HCT116 (cell line): ENCODE measurements around the gene ENTR1. TPM values are rescaled to one million over a fixed set of nuclear protein-coding genes. Genes with fewer than 3 reads are reported as not detected.

Source experiments
- ATAC-seq: fragments of 200-7000 bp; cut with Tn5 transposase; 2 replicates; pipeline ENCODE4 v1.9.1; 2020; ENCODE audit warnings: mild to moderate bottlenecking, moderate library complexity
- BruUV-seq: library from RNA; stranded (reverse); fragments of 400-500 nt; replicated peaks from 2 replicates; lab custom pipeline; 2021; lab: Mats Ljungman, UMichigan
- CTCF ChIA-PET: fragments of 300-600 bp; sonication (Branson Sonifier 250); formaldehyde crosslinking; loops from one replicate; lab custom pipeline; 2021; ENCODE audit warnings: antibody characterized with exemption; lab: Charles Lee
- POLR2A ChIA-PET: fragments of 300-600, 350-600 bp; sonication (Branson Sonifier 250); formaldehyde crosslinking; loops from one replicate; lab custom pipeline; 2021; ENCODE audit warnings: antibody characterized with exemption; lab: Charles Lee
- RAD21 ChIA-PET, 2 experiments: fragments of 300-600 bp; sonication (Branson Sonifier 250); formaldehyde crosslinking; loops; one replicate each; lab custom pipeline; 2023; ENCODE audit warnings: low total read pairs in 2 of 2; ENCODE audit not compliant: uncharacterized antibody in 2 of 2, unreplicated experiment in 2 of 2, low non-redundant PET in 1 of 2; lab: Charles Lee
- DNase-seq: peaks from one replicate; pipeline ENCODE4 v3.0.0-alpha.2; 2010; ENCODE audit warnings: low read depth, low spot score
- H2AFZ ChIP-seq: fragments of 200-600 bp; shearing (Covaris generic), sonication (generic); 2 replicates; pipeline ENCODE4 v1.6.1; 2017; ENCODE audit warnings: low read depth, mixed run types, mixed read lengths, antibody characterized with exemption, low read length; ENCODE audit not compliant: poor library complexity, severe bottlenecking
- H3K27ac ChIP-seq: 2 replicates; pipeline ENCODE4 v1.5.1; 2012; ENCODE audit warnings: low read depth, low read length
- H3K27me3 ChIP-seq: fragments of 200-600 bp; sonication (generic); 2 replicates; pipeline ENCODE4 v1.6.1; 2016; ENCODE audit warnings: mixed run types, low read length, mixed read lengths; ENCODE audit not compliant: insufficient read depth
- H3K36me3 ChIP-seq, 2 experiments: fragments of 200-500 bp in 1 of 2; fragments of 200-600 bp in 1 of 2; sonication (Bioruptor generic) in 1 of 2; sonication (generic) in 1 of 2; 2 replicates each; pipeline versions ENCODE4 v1.5.1 to v1.6.1; 2014 to 2016; ENCODE audit warnings: low read length in 2 of 2, inconsistent platforms in 1 of 2, mixed read lengths in 1 of 2, mixed run types in 1 of 2; ENCODE audit not compliant: insufficient read depth in 2 of 2, control insufficient read depth in 1 of 2
- H3K4me1 ChIP-seq, 2 experiments: fragments of 200-600 bp in 1 of 2; sonication (generic) in 1 of 2; 2 replicates each; pipeline versions ENCODE4 v1.5.1 to v1.6.1; 2012 to 2017; ENCODE audit warnings: low read length in 2 of 2, inconsistent platforms in 1 of 2, mild to moderate bottlenecking in 1 of 2, mixed read lengths in 1 of 2, mixed run types in 1 of 2, moderate library complexity in 1 of 2; ENCODE audit not compliant: insufficient read depth in 2 of 2, control insufficient read depth in 1 of 2
- H3K4me2 ChIP-seq: fragments of 200-600 bp; sonication (generic); 2 replicates; pipeline ENCODE4 v1.6.1; 2017; ENCODE audit warnings: mixed run types, low read length, mixed read lengths
- H3K4me3 ChIP-seq, 2 experiments: fragments of 200-600 bp in 1 of 2; sonication (generic) in 1 of 2; replicated peaks in 1 of 2; 2 replicates each; pipeline ENCODE4 v1.5.1; 2011 to 2016; ENCODE audit warnings: low read length in 2 of 2, control low read depth in 1 of 2, low read depth in 1 of 2, mild to moderate bottlenecking in 1 of 2, mixed read lengths in 1 of 2, mixed run types in 1 of 2
- H3K79me2 ChIP-seq: fragments of 200-600 bp; sonication (generic); 2 replicates; pipeline ENCODE4 v1.6.1; 2017; ENCODE audit warnings: mild to moderate bottlenecking, mixed run types, low read length, moderate library complexity, mixed read lengths; ENCODE audit not compliant: insufficient read depth
- H3K9ac ChIP-seq: fragments of 200-600 bp; sonication (generic); 2 replicates; pipeline ENCODE4 v1.6.1; 2016; ENCODE audit warnings: low read length, mixed read lengths
- H3K9me2 ChIP-seq: fragments of 200-600 bp; sonication (generic), shearing (Covaris generic); 2 replicates; pipeline ENCODE4 v1.6.1; 2017; ENCODE audit warnings: mixed run types, mild to moderate bottlenecking, moderate library complexity; ENCODE audit not compliant: insufficient read depth
- H3K9me3 ChIP-seq, 2 experiments: fragments of 200-500 bp in 1 of 2; fragments of 200-600 bp in 1 of 2; sonication (Bioruptor generic) in 1 of 2; sonication (generic) in 1 of 2; 2 replicates each; pipeline ENCODE4 v1.6.1; 2014 to 2017; ENCODE audit warnings: low read length in 2 of 2, mixed read lengths in 2 of 2, inconsistent platforms in 1 of 2, low read depth in 1 of 2, mild to moderate bottlenecking in 1 of 2, mixed run types in 1 of 2, moderate library complexity in 1 of 2; ENCODE audit not compliant: control insufficient read depth in 1 of 2, insufficient read depth in 1 of 2
- H4K20me1 ChIP-seq: fragments of 200-600 bp; sonication (generic), shearing (Covaris generic); 2 replicates; pipeline ENCODE4 v1.6.1; 2017; ENCODE audit warnings: mixed run types, mild to moderate bottlenecking, moderate library complexity; ENCODE audit not compliant: insufficient read depth
- CBX3 ChIP-seq: IDR thresholded peaks from 2 replicates; pipeline ENCODE4 v1.6.1; 2012; ENCODE audit warnings: low read depth
- CEBPB ChIP-seq: IDR thresholded peaks from 2 replicates; pipeline ENCODE4 v1.6.1; 2012; ENCODE audit warnings: low read depth
- EGR1 ChIP-seq: IDR thresholded peaks from 2 replicates; pipeline ENCODE4 v1.6.1; 2012; ENCODE audit warnings: low read depth
- ELF1 ChIP-seq: IDR thresholded peaks from 2 replicates; pipeline ENCODE4 v1.6.1; 2012; ENCODE audit warnings: low read depth, borderline replicate concordance
- EZH2phosphoT487 ChIP-seq: fragments of 200-600 bp; IDR thresholded peaks from 2 replicates; pipeline ENCODE4 v1.6.1; 2018; ENCODE audit warnings: antibody characterized with exemption, borderline replicate concordance
- JUND ChIP-seq: IDR thresholded peaks from 2 replicates; pipeline ENCODE4 v1.6.1; 2012
- POLR2AphosphoS5 ChIP-seq: IDR thresholded peaks from 2 replicates; pipeline ENCODE4 v1.6.1; 2011; ENCODE audit warnings: mild to moderate bottlenecking, low read depth, low read length, moderate library complexity
- REST ChIP-seq: IDR thresholded peaks from 2 replicates; pipeline ENCODE4 v1.6.1; 2012; ENCODE audit warnings: low read depth
- SIN3A ChIP-seq: IDR thresholded peaks from 2 replicates; pipeline ENCODE4 v1.6.1; 2012; ENCODE audit warnings: low read depth
- SP1 ChIP-seq: IDR thresholded peaks from 2 replicates; pipeline ENCODE4 v1.6.1; 2012; ENCODE audit warnings: low read depth
- ZFX ChIP-seq: fragments of 450-650 bp; IDR thresholded peaks from 2 replicates; pipeline ENCODE4 v1.6.1; 2017
- ZNF274 ChIP-seq: fragments of 200-500 bp; sonication (Bioruptor generic); IDR thresholded peaks from 2 replicates; pipeline ENCODE4 v1.6.1; 2014; ENCODE audit warnings: mild to moderate bottlenecking, low read depth, low read length, inconsistent platforms
- intact Hi-C: fragments of 100-400 bp; cut with micrococcal nuclease; formaldehyde crosslinking; loops from 2 replicates; pipeline ENCODE4 v1.10.0; 2022
- total RNA-seq: library from RNA; stranded (reverse); gene quantifications from one replicate; pipeline ENCODE4 v1.2.1, GENCODE V29; 2021; ENCODE audit not compliant: unreplicated experiment
- TF ChIP-seq, protein P1 (sequence below): IDR thresholded peaks from 2 replicates; pipeline ENCODE4 v1.6.1; 2012
- TF ChIP-seq, protein P2 (sequence below): IDR thresholded peaks from 2 replicates; pipeline ENCODE4 v1.6.1; 2011; ENCODE audit warnings: mild to moderate bottlenecking, low read length, moderate library complexity; ENCODE audit not compliant: insufficient replicate concordance; ENCODE audit errors: extremely low read depth

The ENTR1 gene
- total RNA-seq, 1 experiment from 2014 or later, result 119 TPM

- POLR2A ChIA-PET, result no interaction called here
- Histone ChIP-seq H3K27me3 (no peaks in the 10 kb centered on the region), H3K9ac (no peak overlapping the region), H3K9me2 (no peaks in the 10 kb centered on the region), H3K36me3 (peaks cover 7 to 8% of the 10 kb centered on the region in 2 experiments; a peak in 2 of 4 replicates), H3K4me3 (no peak overlapping the region), H3K9me3 (no peaks in the 10 kb centered on the region), H3K27ac (no peak overlapping the region), H3K79me2 (peaks cover 35% of the 10 kb centered on the region), H3K4me2 (no peak overlapping the region), H3K4me1 (no peaks in the 10 kb centered on the region), H2AFZ (no peak overlapping the region), H4K20me1 (no peaks in the 10 kb centered on the region)
- no peak for DNase-seq
- RAD21 ChIA-PET, result no interaction called here
- ATAC-seq, result no peak
- TF ChIP-seq POLR2AphosphoS5, result no peak
- no peak for TF ChIP-seq REST
- no peak for TF ChIP-seq SP1
- TF ChIP-seq EGR1, result no peak
- TF ChIP-seq CEBPB, result no peak
- TF ChIP-seq ZNF274, result no peak
- TF ChIP-seq ELF1, result no peak
- no peak for TF ChIP-seq JUND
- TF ChIP-seq ZFX, result no peak
- TF ChIP-seq, protein P1, sequence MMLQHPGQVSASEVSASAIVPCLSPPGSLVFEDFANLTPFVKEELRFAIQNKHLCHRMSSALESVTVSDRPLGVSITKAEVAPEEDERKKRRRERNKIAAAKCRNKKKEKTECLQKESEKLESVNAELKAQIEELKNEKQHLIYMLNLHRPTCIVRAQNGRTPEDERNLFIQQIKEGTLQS, result no peak
- TF ChIP-seq, protein P2, sequence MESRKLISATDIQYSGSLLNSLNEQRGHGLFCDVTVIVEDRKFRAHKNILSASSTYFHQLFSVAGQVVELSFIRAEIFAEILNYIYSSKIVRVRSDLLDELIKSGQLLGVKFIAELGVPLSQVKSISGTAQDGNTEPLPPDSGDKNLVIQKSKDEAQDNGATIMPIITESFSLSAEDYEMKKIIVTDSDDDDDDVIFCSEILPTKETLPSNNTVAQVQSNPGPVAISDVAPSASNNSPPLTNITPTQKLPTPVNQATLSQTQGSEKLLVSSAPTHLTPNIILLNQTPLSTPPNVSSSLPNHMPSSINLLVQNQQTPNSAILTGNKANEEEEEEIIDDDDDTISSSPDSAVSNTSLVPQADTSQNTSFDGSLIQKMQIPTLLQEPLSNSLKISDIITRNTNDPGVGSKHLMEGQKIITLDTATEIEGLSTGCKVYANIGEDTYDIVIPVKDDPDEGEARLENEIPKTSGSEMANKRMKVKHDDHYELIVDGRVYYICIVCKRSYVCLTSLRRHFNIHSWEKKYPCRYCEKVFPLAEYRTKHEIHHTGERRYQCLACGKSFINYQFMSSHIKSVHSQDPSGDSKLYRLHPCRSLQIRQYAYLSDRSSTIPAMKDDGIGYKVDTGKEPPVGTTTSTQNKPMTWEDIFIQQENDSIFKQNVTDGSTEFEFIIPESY, result no peak
- TF ChIP-seq SIN3A, result no peak
- no peak for TF ChIP-seq EZH2phosphoT487
- no peak for TF ChIP-seq CBX3
- CTCF ChIA-PET, result no interaction called here
- intact Hi-C loops, result no loop called here
- no TSS peak for BruUV-seq
Observed at GRCh38 chr9:136431782-136432350, 21.5 kb upstream of the ENTR1 start.
